Activated CD4-positive, alpha-beta memory T cell treated with anti-CD3 and anti-CD28 coated beads for 36 hours (primary cell): ENCODE measurements around the gene ERCC6. TPM values are rescaled to one million over a fixed set of nuclear protein-coding genes. Genes with fewer than 3 reads are reported as not detected.

Experiments
- CTCF ChIA-PET: fragments of 350-600 bp; sonication (Branson Sonifier 250); formaldehyde crosslinking; loops from one replicate; lab custom pipeline; 2021; ENCODE audit warnings: antibody characterized with exemption, inconsistent platforms; lab: Charles Lee
- POLR2A ChIA-PET: fragments of 350-600 bp; sonication (Branson Sonifier 250); formaldehyde crosslinking; loops from one replicate; lab custom pipeline; 2021; ENCODE audit warnings: antibody characterized with exemption; lab: Charles Lee
- DNase-seq: peaks from one replicate; pipeline ENCODE4 v3.0.0-alpha.2; 2020
- H3K27ac Mint-ChIP-seq: one replicate; pipeline ENCODE4 v1.8.0; 2021; ENCODE audit warnings: mixed read lengths
- H3K27me3 Mint-ChIP-seq: one replicate; pipeline ENCODE4 v1.8.0; 2021; ENCODE audit warnings: mixed read lengths
- H3K36me3 Mint-ChIP-seq: one replicate; pipeline ENCODE4 v1.8.0; 2021; ENCODE audit warnings: mixed read lengths
- H3K4me1 Mint-ChIP-seq: one replicate; pipeline ENCODE4 v1.8.0; 2021; ENCODE audit warnings: low read depth, mixed read lengths
- H3K4me3 Mint-ChIP-seq: one replicate; pipeline ENCODE4 v1.8.0; 2021; ENCODE audit warnings: mild to moderate bottlenecking, mixed read lengths
- H3K9me3 Mint-ChIP-seq: one replicate; pipeline ENCODE4 v1.8.0; 2021; ENCODE audit warnings: mixed read lengths
- intact Hi-C: fragments of 100-400 bp; cut with micrococcal nuclease; formaldehyde crosslinking; loops from one replicate; pipeline ENCODE4 v1.15.1; 2023
- total RNA-seq, 2 experiments: library from RNA; stranded (reverse); gene quantifications; one replicate each; pipeline ENCODE4 v1.2.3, GENCODE V29; 2021

Gene ERCC6
- total RNA-seq, 2 experiments from 2014 or later: 17.5 to 18.8 TPM

GRCh38 chr10:49478819-49479218 is 60.1 kb downstream of the ERCC6 start:
- DNase-seq: no peak
- Mint-ChIP-seq H3K4me1 (no peaks in the 10 kb centered on the region), H3K4me3 (no peak overlapping the region), H3K27me3 (no peaks in the 10 kb centered on the region), H3K9me3 (no peaks in the 10 kb centered on the region), H3K36me3 (peaks cover 59% of the 10 kb centered on the region), H3K27ac (no peak overlapping the region)
- ChIA-PET POLR2A (no interaction called here), CTCF (interaction anchor here (1.2 kb wide), 1 partner anchor 30 kb away, joined by 3 read pairs; no protein-coding TSS in a partner anchor)
- intact Hi-C loops: no loop called here

DNA sequence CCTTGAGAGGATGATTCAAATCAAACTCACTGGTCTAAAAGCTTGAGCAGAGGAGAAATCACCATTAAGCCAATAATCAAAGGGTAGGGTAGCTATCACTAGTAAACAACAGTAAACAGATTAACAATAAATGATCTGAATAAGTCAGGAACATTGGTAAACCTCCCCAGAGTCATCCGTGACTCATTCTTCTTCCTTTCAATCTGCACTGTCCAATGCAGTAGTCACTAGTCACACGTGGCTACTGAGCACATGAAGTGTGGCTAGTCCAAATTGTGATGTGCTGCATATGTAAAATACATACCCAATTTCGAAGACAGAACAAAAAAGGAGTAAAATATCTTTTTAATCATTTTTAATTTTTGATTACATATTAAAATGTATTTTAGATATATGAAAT is 64.0 kb downstream of the ERCC6 start:
- CTCF ChIA-PET: no interaction called here
- peaks cover 71% of the 10 kb centered on the region for H3K36me3 Mint-ChIP-seq
- intact Hi-C loops: no loop called here
- no peaks in the 10 kb centered on the region for H3K4me1 Mint-ChIP-seq
- H3K27ac Mint-ChIP-seq: no peak overlapping the region
- H3K4me3 Mint-ChIP-seq: no peak overlapping the region
- POLR2A ChIA-PET: no interaction called here
- H3K9me3 Mint-ChIP-seq: no peaks in the 10 kb centered on the region
- DNase-seq: no peak
- H3K27me3 Mint-ChIP-seq: no peaks in the 10 kb centered on the region

GRCh38 chr10:49471532-49471931 is 67.4 kb downstream of the ERCC6 start:
- peaks cover 67% of the 10 kb centered on the region for H3K36me3 Mint-ChIP-seq

DNA sequence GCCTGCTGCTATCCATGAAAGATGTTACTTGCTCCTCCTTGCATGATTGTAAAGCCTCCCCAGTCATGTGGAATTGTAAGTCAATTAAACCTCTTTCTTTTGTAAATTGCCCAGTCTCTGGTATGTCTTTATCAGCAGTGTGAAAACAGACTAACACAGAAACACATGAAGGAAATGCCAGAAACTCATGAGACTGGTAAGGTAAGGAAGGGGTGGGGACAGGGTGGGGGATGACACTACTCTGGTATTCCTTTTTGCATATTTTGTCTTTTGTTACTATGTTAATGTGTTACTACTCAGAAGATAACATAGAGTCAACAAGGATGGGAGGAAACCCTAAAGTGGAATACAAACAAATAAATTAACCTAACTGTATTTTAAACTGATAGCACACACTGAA is 73.2 kb downstream of the ERCC6 start:
- intact Hi-C loops: no loop called here
- H3K9me3 Mint-ChIP-seq: peaks cover 19% of the 10 kb centered on the region
- H3K4me1 Mint-ChIP-seq: no peaks in the 10 kb centered on the region
- no peak overlapping the region for H3K4me3 Mint-ChIP-seq
- DNase-seq: no peak
- H3K36me3 Mint-ChIP-seq: peaks cover 68% of the 10 kb centered on the region
- H3K27ac Mint-ChIP-seq: no peak overlapping the region
- no peaks in the 10 kb centered on the region for H3K27me3 Mint-ChIP-seq
- CTCF ChIA-PET: interaction anchor here (1.1 kb wide), 1 partner anchor 54 kb away, joined by 3 read pairs; no protein-coding TSS in a partner anchor
- POLR2A ChIA-PET: no interaction called here

More at GRCh38 chr10:49471532-49471931, 67.4 kb downstream of the ERCC6 start:
- Mint-ChIP-seq H3K9me3 (no peaks in the 10 kb centered on the region), H3K27ac (no peak overlapping the region), H3K27me3 (no peaks in the 10 kb centered on the region), H3K4me3 (no peak overlapping the region), H3K4me1 (no peaks in the 10 kb centered on the region)
- ChIA-PET CTCF (interaction anchor here (0.9 to 1.8 kb wide), 2 partner anchors 41 to 64 kb away, joined by 3 to 5 read pairs; no protein-coding TSS in a partner anchor), POLR2A (no interaction called here)
- intact Hi-C loops: no loop called here
- DNase-seq: no peak

Other genes starting within 250 kb of the ERCC6 start
- gene C10orf71, start 240.0 kb downstream of the ERCC6 start, total RNA-seq: not detected
- gene DRGX, start 143.0 kb downstream of the ERCC6 start, total RNA-seq: not detected
- gene SLC18A3, start 71.2 kb upstream of the ERCC6 start, total RNA-seq: not detected
- gene CHAT, start 74.9 kb upstream of the ERCC6 start, total RNA-seq: not detected
- not detected for gene C10orf53, start 140.5 kb upstream of the ERCC6 start, total RNA-seq
- under 1 TPM; 0.36 to 0.40 TPM for gene OGDHL, start 223.2 kb upstream of the ERCC6 start, total RNA-seq